HG03565 (cell line): ENCODE data around the gene UST.
A peak's percentile ranks its signal among the peaks of the same experiment; 100 is the strongest.
"Not testable (repeated sequence)": the region's sequence is repeated elsewhere in the genome, so short reads cannot be mapped to it uniquely, and the experiment has no call there.

Experiments used
- ATAC-seq: cut with Tn5 transposase; IDR thresholded peaks from one replicate; pipeline ENCODE4 v1.9.1; 2021; ENCODE audit warnings: mild to moderate bottlenecking, moderate library complexity; ENCODE audit not compliant: unreplicated experiment

UST gene

GRCh38 chr6:148764259-148765020 is 17.6 kb downstream of the UST start:
- ATAC-seq, result not testable (repeated sequence)

- no peak for ATAC-seq
These were observed 19.3 kb downstream of the UST start for GRCh38 chr6:148765898-148766808.

GRCh38 chr6:148768646-148769270 is 21.9 kb downstream of the UST start:
- no peak for ATAC-seq

GRCh38 chr6:148769304-148769968 is 22.6 kb downstream of the UST start:
- ATAC-seq, result no peak

- ATAC-seq, result peak; percentile 54
These were observed 23.8 kb downstream of the UST start for GRCh38 chr6:148770408-148771211.

- no peak for ATAC-seq
These were observed 24.4 kb downstream of the UST start for GRCh38 chr6:148771212-148771601.

GRCh38 chr6:148771896-148772554 is 25.2 kb downstream of the UST start:
- ATAC-seq, result no peak

GRCh38 chr6:148775161-148775560 is 28.3 kb downstream of the UST start:
- ATAC-seq, result no peak

- no peak for ATAC-seq
These were observed 29.8 kb downstream of the UST start for GRCh38 chr6:148776321-148777308.

- no peak for ATAC-seq
These were observed 32.3 kb downstream of the UST start for GRCh38 chr6:148779142-148779562.

GRCh38 chr6:148780423-148780822 is 33.6 kb downstream of the UST start:
- not testable (repeated sequence) for ATAC-seq

GRCh38 chr6:148780918-148781436 is 34.1 kb downstream of the UST start:
- ATAC-seq, result peak; percentile 93

- ATAC-seq, result no peak
These were observed 43.1 kb downstream of the UST start for GRCh38 chr6:148789948-148790347.

- ATAC-seq, result no peak
These were observed 43.6 kb downstream of the UST start for GRCh38 chr6:148790404-148790803.

GRCh38 chr6:148790817-148791216 is 44.0 kb downstream of the UST start:
- ATAC-seq, result no peak

GRCh38 chr6:148791372-148791771 is 44.5 kb downstream of the UST start:
- no peak for ATAC-seq

GRCh38 chr6:148793721-148794120 is 46.9 kb downstream of the UST start:
- ATAC-seq, result no peak

GRCh38 chr6:148794797-148795196 is 48.0 kb downstream of the UST start:
- no peak for ATAC-seq
